Neural progenitor cell (in vitro differentiated cells): ENCODE data around the gene ASAP2. TPM values are rescaled to one million over a fixed set of nuclear protein-coding genes. Genes with fewer than 3 reads are reported as not detected.

Experiments
- DNase-seq: peaks from one replicate; pipeline ENCODE4 v3.0.0-alpha.2; 2016; ENCODE audit warnings: low spot score
- H2AFZ ChIP-seq: fragments of 200-600 bp; sonication (generic); replicated peaks from 2 replicates; pipeline ENCODE4 v1.6.1; 2016; ENCODE audit warnings: antibody characterized with exemption
- H3F3A ChIP-seq: fragments of 200-600 bp; sonication (generic); 2 replicates; pipeline ENCODE4 v1.6.1; 2016; ENCODE audit warnings: antibody characterized with exemption, low read depth
- H3K27ac ChIP-seq: fragments of 200-600 bp; sonication (generic); 2 replicates; pipeline ENCODE4 v1.5.1; 2016; ENCODE audit warnings: mild to moderate bottlenecking
- H3K27me3 ChIP-seq: fragments of 200-600 bp; sonication (generic); 2 replicates; pipeline ENCODE4 v1.6.1; 2016; ENCODE audit warnings: mild to moderate bottlenecking, moderate library complexity
- H3K36me3 ChIP-seq: fragments of 200-600 bp; sonication (generic); 2 replicates; pipeline ENCODE4 v1.5.1; 2016
- H3K4me1 ChIP-seq: fragments of 200-600 bp; sonication (generic); 2 replicates; pipeline ENCODE4 v1.6.1; 2016; ENCODE audit warnings: mixed run types
- H3K4me2 ChIP-seq: fragments of 200-600 bp; sonication (generic); 2 replicates; pipeline ENCODE4 v1.6.1; 2016
- H3K4me3 ChIP-seq: fragments of 200-600 bp; sonication (generic); 2 replicates; pipeline ENCODE4 v1.5.1; 2016
- H3K79me2 ChIP-seq: fragments of 200-600 bp; sonication (generic); 2 replicates; pipeline ENCODE4 v1.6.1; 2016; ENCODE audit warnings: low read depth
- H3K9ac ChIP-seq: fragments of 200-600 bp; sonication (generic); 2 replicates; pipeline ENCODE4 v1.6.1; 2016
- H3K9me3 ChIP-seq: fragments of 200-600 bp; sonication (generic); 2 replicates; pipeline ENCODE4 v1.5.1; 2016; ENCODE audit warnings: low read depth
- H4K20me1 ChIP-seq: fragments of 200-600 bp; sonication (generic); 2 replicates; pipeline ENCODE4 v1.6.1; 2016; ENCODE audit warnings: low read depth
- H3K27ac Mint-ChIP-seq: 3 replicates; pipeline ENCODE4 v1.8.0; 2021; ENCODE audit warnings: mixed read lengths
- H3K27me3 Mint-ChIP-seq: 2 replicates; pipeline ENCODE4 v1.8.0; 2022; ENCODE audit warnings: low read depth, mild to moderate bottlenecking, inconsistent platforms, moderate library complexity, mixed read lengths; ENCODE audit not compliant: insufficient read depth
- H3K36me3 Mint-ChIP-seq: 3 replicates; pipeline ENCODE4 v1.8.0; 2021; ENCODE audit warnings: mixed read lengths
- H3K4me1 Mint-ChIP-seq: 3 replicates; pipeline ENCODE4 v1.8.0; 2021; ENCODE audit warnings: mixed read lengths
- H3K4me3 Mint-ChIP-seq: 3 replicates; pipeline ENCODE4 v1.8.0; 2021; ENCODE audit warnings: mild to moderate bottlenecking, moderate library complexity, mixed read lengths
- H3K9me3 Mint-ChIP-seq: 3 replicates; pipeline ENCODE4 v1.8.0; 2020; ENCODE audit warnings: mixed read lengths
- CTCF ChIP-seq: fragments of 200-600 bp; sonication (generic); IDR thresholded peaks from 2 replicates; pipeline ENCODE4 v1.5.1; 2017; ENCODE audit warnings: antibody characterized with exemption, mild to moderate bottlenecking
- EZH2 ChIP-seq: fragments of 200-600 bp; sonication (generic); IDR thresholded peaks from 2 replicates; pipeline ENCODE4 v1.6.1; 2017; ENCODE audit warnings: antibody characterized with exemption, mild to moderate bottlenecking, moderate library complexity
- EZH2phosphoT487 ChIP-seq: fragments of 200-600 bp; sonication (generic); IDR thresholded peaks from 2 replicates; pipeline ENCODE4 v1.6.1; 2017; ENCODE audit warnings: antibody characterized with exemption
- total RNA-seq: library from RNA; depleted of rRNA; stranded (reverse); fragments of >200 nt; gene quantifications from 2 replicates; pipeline ENCODE4 v1.2.3, GENCODE V29; 2015; ENCODE audit warnings: low replicate concordance

Gene ASAP2
- total RNA-seq, 1 donor from 2014 or later: 31.7 TPM

GRCh38 chr2:9255416-9255815 is 48.8 kb downstream of the ASAP2 start:
- Histone ChIP-seq H3K4me2 (no peak overlapping the region), H3K4me3 (no peak overlapping the region)

GRCh38 chr2:9256147-9256546 is 49.5 kb downstream of the ASAP2 start:
- H3K4me1 Mint-ChIP-seq: peaks cover 71% of the 10 kb centered on the region
- Histone ChIP-seq H3K4me1 (peaks cover 23% of the 10 kb centered on the region), H3K27ac (no peak overlapping the region), H3K4me3 (no peak overlapping the region), H3K9ac (no peak overlapping the region), H4K20me1 (peaks cover 85% of the 10 kb centered on the region), H3K9me3 (no peaks in the 10 kb centered on the region), H3K4me2 (no peak overlapping the region), H2AFZ (no peak overlapping the region), H3K79me2 (peaks cover 84% of the 10 kb centered on the region), H3F3A (no peaks in the 10 kb centered on the region), H3K36me3 (no peaks in the 10 kb centered on the region), H3K27me3 (no peaks in the 10 kb centered on the region)
- no peak overlapping the region for H3K27ac Mint-ChIP-seq
- no peak for DNase-seq
- H3K4me3 Mint-ChIP-seq: no peak overlapping the region
- TF ChIP-seq EZH2 (no peak), EZH2phosphoT487 (no peak), CTCF (no peak)
- peaks cover 9% of the 10 kb centered on the region for H3K36me3 Mint-ChIP-seq
- H3K9me3 Mint-ChIP-seq: no peaks in the 10 kb centered on the region
- peaks cover 2% of the 10 kb centered on the region for H3K27me3 Mint-ChIP-seq

More at GRCh38 chr2:9255416-9255815, 48.8 kb downstream of the ASAP2 start:
- no peaks in the 10 kb centered on the region for H3K27me3 ChIP-seq
- peaks cover 71% of the 10 kb centered on the region for H3K4me1 Mint-ChIP-seq
- no peak for DNase-seq
- H3K9ac ChIP-seq: no peak overlapping the region
- H3K27ac Mint-ChIP-seq: no peak overlapping the region
- H3K9me3 ChIP-seq: no peaks in the 10 kb centered on the region
- peaks cover 15% of the 10 kb centered on the region for H3K4me1 ChIP-seq
- peaks cover 9% of the 10 kb centered on the region for H3K36me3 Mint-ChIP-seq
- TF ChIP-seq EZH2: no peak
- TF ChIP-seq EZH2phosphoT487: no peak
- TF ChIP-seq CTCF: no peak
- peaks cover under 1% of the 10 kb centered on the region for H3K27me3 Mint-ChIP-seq
- no peaks in the 10 kb centered on the region for H3K36me3 ChIP-seq
- no peak overlapping the region for H2AFZ ChIP-seq
- no peak overlapping the region for H3K27ac ChIP-seq
- H3K4me3 Mint-ChIP-seq: no peak overlapping the region
- peaks cover 85% of the 10 kb centered on the region for H4K20me1 ChIP-seq
- peaks cover 84% of the 10 kb centered on the region for H3K79me2 ChIP-seq
- H3F3A ChIP-seq: no peaks in the 10 kb centered on the region
- no peaks in the 10 kb centered on the region for H3K9me3 Mint-ChIP-seq

GRCh38 chr2:9256570-9257043 is 50.0 kb downstream of the ASAP2 start:
- no peak overlapping the region for H3K4me2 ChIP-seq
- H3F3A ChIP-seq: no peaks in the 10 kb centered on the region
- Mint-ChIP-seq H3K27ac (peak overlapping the region; percentile 44), H3K9me3 (no peaks in the 10 kb centered on the region), H3K4me3 (no peak overlapping the region), H3K4me1 (peaks cover 70% of the 10 kb centered on the region), H3K27me3 (peaks cover 2% of the 10 kb centered on the region), H3K36me3 (peaks cover 9% of the 10 kb centered on the region)
- H2AFZ ChIP-seq: no peak overlapping the region
- H3K9me3 ChIP-seq: no peaks in the 10 kb centered on the region
- peaks cover 25% of the 10 kb centered on the region for H3K4me1 ChIP-seq
- no peaks in the 10 kb centered on the region for H3K36me3 ChIP-seq
- no peaks in the 10 kb centered on the region for H3K27me3 ChIP-seq
- H4K20me1 ChIP-seq: peaks cover 85% of the 10 kb centered on the region
- H3K9ac ChIP-seq: no peak overlapping the region
- peak; percentile 29 for DNase-seq
- H3K27ac ChIP-seq: no peak overlapping the region
- no peak overlapping the region for H3K4me3 ChIP-seq
- TF ChIP-seq CTCF: no peak
- no peak for TF ChIP-seq EZH2
- TF ChIP-seq EZH2phosphoT487: no peak
- H3K79me2 ChIP-seq: peaks cover 84% of the 10 kb centered on the region
